HepG2 (cell line): ENCODE results near the gene TOMM7. TPM values are rescaled to one million over a fixed set of nuclear protein-coding genes. Genes with fewer than 3 reads are reported as not detected.

Experiments used
- ARID5B ChIP-seq: IDR thresholded peaks from 2 replicates; pipeline ENCODE4 v1.4.0; 2020; ENCODE audit warnings: mild to moderate bottlenecking, missing genetic modification reagents
- FOXP4 ChIP-seq: sonication (generic); formaldehyde crosslinking; IDR thresholded peaks from 2 replicates; pipeline ENCODE4 v1.4.0; 2020; ENCODE audit warnings: missing genetic modification reagents
- HDAC1 ChIP-seq: sonication (generic); formaldehyde crosslinking; IDR thresholded peaks from 2 replicates; pipeline ENCODE4 v1.5.1; 2020; ENCODE audit warnings: mild to moderate bottlenecking, missing genetic modification reagents
- HOMEZ ChIP-seq: IDR thresholded peaks from 2 replicates; pipeline ENCODE4 v1.6.1; 2016; ENCODE audit warnings: low read depth
- KDM5B ChIP-seq: sonication (generic); formaldehyde crosslinking; IDR thresholded peaks from 2 replicates; pipeline ENCODE4 v1.4.0; 2020; ENCODE audit warnings: missing genetic modification reagents, mild to moderate bottlenecking, borderline replicate concordance
- NRL ChIP-seq: sonication (generic); formaldehyde crosslinking; IDR thresholded peaks from 2 replicates; pipeline ENCODE4 v1.5.0; 2020; ENCODE audit warnings: missing genetic modification reagents, mild to moderate bottlenecking, moderate library complexity, borderline replicate concordance
- PAWR ChIP-seq: sonication (generic); formaldehyde crosslinking; IDR thresholded peaks from 2 replicates; pipeline ENCODE4 v1.4.0; 2020; ENCODE audit warnings: missing genetic modification reagents, mild to moderate bottlenecking, borderline replicate concordance
- THAP7 ChIP-seq: sonication (generic); formaldehyde crosslinking; IDR thresholded peaks from 2 replicates; pipeline ENCODE4 v1.8.1; 2023; ENCODE audit warnings: mild to moderate bottlenecking, missing genetic modification reagents
- ZBTB1 ChIP-seq: sonication (generic); formaldehyde crosslinking; IDR thresholded peaks from 2 replicates; pipeline ENCODE4 v1.4.0; 2020; ENCODE audit warnings: missing genetic modification reagents, borderline replicate concordance
- ZBTB3 ChIP-seq: sonication (generic); formaldehyde crosslinking; IDR thresholded peaks from 2 replicates; pipeline ENCODE4 v1.4.0; 2020; ENCODE audit warnings: low read depth, mild to moderate bottlenecking, moderate library complexity, missing genetic modification reagents, borderline replicate concordance
- ZC3H13 ChIP-seq: sonication (generic); formaldehyde crosslinking; IDR thresholded peaks from 2 replicates; pipeline ENCODE4 v1.8.1; 2023; ENCODE audit warnings: mild to moderate bottlenecking, missing genetic modification reagents, moderate library complexity
- ZFP1 ChIP-seq: IDR thresholded peaks from 2 replicates; pipeline ENCODE4 v1.6.1; 2016
- ZNF329 ChIP-seq: sonication (generic); formaldehyde crosslinking; IDR thresholded peaks from 2 replicates; pipeline ENCODE4 v1.9.0; 2021; ENCODE audit warnings: low read depth, mild to moderate bottlenecking, missing genetic modification reagents
- ZNF451 ChIP-seq: sonication (generic); formaldehyde crosslinking; IDR thresholded peaks from 2 replicates; pipeline ENCODE4 v1.5.0; 2020; ENCODE audit warnings: mild to moderate bottlenecking, missing genetic modification reagents
- ZNF547 ChIP-seq: sonication (generic); formaldehyde crosslinking; IDR thresholded peaks from 2 replicates; pipeline ENCODE4 v1.5.1; 2020; ENCODE audit warnings: mild to moderate bottlenecking, missing genetic modification reagents
- polyA plus RNA-seq, 8 experiments: library from polyadenylated mRNA; depleted of rRNA in 3 of 8; stranded (reverse) in 7 of 8; unstranded in 1 of 8; fragments of >200 nt; fragmentation: Illumina TruSeq in 4 of 8; extraction: Trizol in 4 of 8; gene quantifications; 2 replicates each; pipeline versions ENCODE4 v1.2.1 to v1.2.3, GENCODE V29; 2011 to 2016; ENCODE audit warnings: low read depth in 4 of 8, missing spikeins in 1 of 8, mixed read lengths in 1 of 8; ENCODE audit not compliant: insufficient read depth in 1 of 8
- total RNA-seq, 5 experiments: library from RNA; depleted of rRNA; stranded (reverse); fragments of >200 nt; fragmentation: Illumina TruSeq; extraction: Trizol; gene quantifications; 2 replicates each; pipeline ENCODE4 v1.2.3, GENCODE V29; 2016; ENCODE audit warnings: low read depth in 1 of 5

TOMM7 gene
- total and polyA plus RNA-seq, 2 of the 13 experiments (the other 11 are each of a cell fraction or from before 2014, with no cell fraction given), result 251 to 369 TPM

GRCh38 chr7:22786290-22786932 is 36.2 kb downstream of the TOMM7 start (continued):
- TF ChIP-seq HOMEZ (CRISPR knock-in tag) (no peak; the same call in 1 of the 2 replicates), HDAC1 (CRISPR knock-in tag) (peak; percentile 84), ZFP1 (CRISPR knock-in tag) (no peak; the same call in 1 of the 2 replicates), THAP7 (CRISPR knock-in tag) (no peak), NRL (no peak), ARID5B (CRISPR knock-in tag) (peak; percentile 96), ZBTB1 (no peak), ZNF451 (CRISPR knock-in tag) (no peak), ZBTB3 (CRISPR knock-in tag) (no peak), ZNF329 (CRISPR knock-in tag) (no peak), PAWR (CRISPR knock-in tag) (no peak), KDM5B (no peak), ZNF547 (CRISPR knock-in tag) (no peak), ZC3H13 (no peak), FOXP4 (CRISPR knock-in tag) (peak; percentile 97)
